SIG-M5 treated with dmso at 0.1 percent for 504 hours (cell line): ENCODE results near the gene HAND2.

Source experiments
- DNase-seq: peaks from one replicate; lab custom pipeline; 2025; ENCODE audit not compliant: unreplicated experiment; lab: John Stamatoyannopoulos, UW

HAND2 gene

DNA sequence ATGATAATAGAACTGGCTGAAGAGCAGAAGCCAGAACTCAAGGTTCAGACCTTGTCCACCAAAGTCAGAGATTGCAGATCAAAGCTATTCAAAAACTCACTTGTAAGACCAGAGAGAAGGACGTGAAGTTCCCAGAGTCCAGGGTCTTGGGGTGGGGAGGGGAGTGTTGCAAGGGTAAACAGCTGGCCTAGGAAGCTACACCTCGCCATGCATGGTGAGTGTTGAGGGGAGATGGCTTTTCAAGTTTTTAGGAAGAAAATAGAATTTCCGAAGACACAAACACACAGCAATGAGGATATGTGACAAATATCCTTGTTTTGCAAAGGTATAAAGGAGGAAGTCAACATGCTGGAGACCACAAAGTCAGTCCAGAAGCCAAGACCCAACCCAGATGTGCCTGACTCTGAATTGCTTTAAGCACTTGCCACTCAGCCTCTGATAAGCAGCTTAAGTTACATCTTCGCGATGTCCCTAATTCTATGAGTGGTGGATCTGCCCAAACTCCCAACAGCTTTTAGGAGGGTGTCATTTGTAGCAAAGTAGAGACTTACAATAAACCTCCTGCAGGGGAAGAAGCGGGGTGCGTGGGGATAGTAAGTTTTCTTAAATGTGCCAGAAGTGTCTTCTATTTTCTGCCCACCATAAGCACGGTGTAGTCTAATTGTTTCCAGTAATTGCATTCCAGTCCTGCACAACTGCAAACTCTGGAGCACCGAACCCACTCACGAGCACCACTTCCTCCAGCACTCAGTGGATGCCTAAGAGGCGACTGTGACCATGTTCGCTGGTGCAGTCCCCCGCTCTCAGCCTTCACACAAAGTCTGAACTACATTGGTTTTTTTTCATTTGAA lies 26.5 kb downstream of the HAND2 start:
- no peak for DNase-seq

DNA sequence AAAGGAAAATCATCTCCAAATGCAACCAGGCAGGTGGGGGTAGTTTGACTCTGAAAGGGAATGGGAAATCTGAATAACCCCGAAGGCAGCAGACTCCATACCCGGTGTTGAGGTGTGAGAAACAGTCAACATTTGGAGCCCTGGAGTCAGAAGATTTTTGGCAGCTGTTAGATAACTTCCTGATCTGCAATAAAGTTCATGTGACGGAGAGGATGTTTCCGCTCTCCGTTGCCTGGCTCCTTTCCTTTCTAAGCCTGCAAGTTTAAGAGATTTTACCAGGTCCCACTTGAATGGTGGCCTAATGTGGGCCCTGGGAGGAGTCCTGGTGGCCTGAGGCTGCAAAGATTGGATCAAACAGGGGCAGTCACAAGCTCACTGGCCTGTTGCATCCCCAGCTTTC lies 27.7 kb downstream of the HAND2 start:
- DNase-seq: no peak

DNA sequence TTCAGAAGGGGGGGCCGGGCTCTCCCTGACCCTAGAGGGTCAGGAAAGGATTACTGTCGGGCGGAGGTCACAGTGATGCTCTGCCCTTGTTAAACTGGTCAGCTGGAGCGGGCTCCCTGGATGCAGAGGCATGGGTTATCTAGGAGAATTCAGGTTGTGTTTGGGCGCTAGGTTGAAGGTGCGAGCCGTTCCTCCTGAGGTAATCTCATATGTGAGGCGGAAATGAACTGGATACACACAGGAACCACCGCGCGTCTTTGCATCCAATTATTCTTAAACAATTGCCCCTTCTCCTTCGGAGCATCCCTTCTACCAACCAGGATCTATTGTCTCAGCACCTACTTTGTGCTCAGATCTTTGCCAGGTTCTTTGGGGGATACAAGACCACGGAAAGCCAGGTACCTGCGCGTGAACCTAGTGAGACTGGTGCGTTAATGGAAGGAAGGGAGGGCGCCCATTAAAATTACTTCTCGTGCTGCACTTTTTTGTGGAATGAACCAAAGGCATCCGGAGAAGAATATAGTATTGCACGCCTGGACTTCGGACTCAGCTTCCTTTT lies 28.4 kb downstream of the HAND2 start:
- no peak for DNase-seq

DNA sequence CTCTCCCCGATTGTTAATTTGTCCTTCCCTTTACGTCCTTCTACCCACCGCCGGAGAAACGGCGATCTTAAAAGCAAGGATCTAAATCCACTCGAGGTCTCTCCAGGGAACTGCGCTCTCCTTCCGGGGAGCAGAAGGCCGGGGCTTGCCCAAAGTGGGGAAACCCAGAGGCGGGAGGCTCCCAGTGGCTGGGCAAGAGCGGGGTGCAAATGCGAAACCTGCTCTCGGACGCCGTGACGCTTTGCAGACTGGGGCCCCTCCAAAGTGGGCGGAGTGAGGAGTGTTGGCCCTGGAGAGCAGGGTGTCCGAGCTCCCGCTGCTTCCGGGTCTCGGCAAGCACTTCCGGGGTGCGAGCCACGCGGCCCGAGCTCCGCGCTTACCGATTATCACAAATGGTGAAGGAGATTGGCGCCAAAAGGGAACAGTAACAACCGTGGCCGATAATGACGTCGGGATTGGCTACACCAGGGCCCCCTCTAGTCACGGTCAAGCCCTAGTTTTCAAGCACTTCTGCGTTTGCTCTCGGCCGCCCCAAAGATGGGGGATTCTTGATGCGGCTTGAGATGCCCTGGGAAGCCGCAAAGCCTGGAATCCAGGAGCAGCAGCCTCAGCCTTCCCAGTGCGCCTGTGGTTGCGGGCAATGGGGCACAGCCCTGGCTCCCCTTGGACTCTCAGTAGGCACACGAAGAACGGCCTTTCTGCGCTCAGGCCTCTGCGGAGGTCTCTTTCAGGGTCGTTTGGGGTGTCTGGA lies 29.0 kb downstream of the HAND2 start:
- DNase-seq: no peak

DNA sequence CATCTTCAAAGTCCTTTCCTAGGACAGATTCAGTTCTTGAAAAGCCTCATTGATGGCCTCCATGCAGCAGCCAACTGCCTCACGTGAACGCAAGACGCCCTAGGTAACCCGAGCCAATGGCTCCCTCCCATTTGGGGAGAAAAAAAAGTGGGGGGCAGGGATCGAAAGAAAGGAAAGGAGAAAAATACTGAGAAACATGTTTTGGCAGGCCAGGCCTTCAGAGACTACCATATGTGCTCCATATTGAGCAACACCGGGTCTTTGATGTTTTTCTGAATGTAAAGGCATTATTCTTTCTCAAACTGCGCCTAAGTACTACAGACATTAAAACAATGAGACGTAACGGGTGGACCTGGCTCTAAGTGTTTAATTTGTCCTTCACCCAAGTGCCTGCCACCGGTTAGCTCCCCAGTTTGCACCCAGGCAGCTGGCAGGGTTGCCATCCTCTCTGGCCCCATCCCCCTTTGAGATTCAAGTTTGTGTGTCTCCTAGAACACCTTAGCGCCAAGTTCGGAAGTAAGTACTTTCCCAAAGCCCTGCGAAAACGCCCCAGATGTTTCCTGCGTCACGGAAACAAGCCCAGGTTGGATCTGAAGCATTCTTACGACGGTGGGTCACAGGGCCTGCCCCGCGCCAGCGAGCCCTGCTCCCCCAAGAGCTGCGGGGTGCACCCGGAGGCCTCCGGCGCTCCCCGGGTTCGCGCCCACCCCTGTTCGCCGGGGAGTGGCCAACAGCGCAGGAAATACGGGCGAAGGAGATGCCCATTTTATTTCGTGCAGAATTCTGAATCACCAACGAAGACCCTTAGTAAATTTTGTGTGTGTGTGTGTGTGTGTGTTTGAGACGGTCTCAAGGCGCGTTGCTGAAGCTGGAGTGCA lies 30.1 kb downstream of the HAND2 start:
- DNase-seq: no peak

DNA sequence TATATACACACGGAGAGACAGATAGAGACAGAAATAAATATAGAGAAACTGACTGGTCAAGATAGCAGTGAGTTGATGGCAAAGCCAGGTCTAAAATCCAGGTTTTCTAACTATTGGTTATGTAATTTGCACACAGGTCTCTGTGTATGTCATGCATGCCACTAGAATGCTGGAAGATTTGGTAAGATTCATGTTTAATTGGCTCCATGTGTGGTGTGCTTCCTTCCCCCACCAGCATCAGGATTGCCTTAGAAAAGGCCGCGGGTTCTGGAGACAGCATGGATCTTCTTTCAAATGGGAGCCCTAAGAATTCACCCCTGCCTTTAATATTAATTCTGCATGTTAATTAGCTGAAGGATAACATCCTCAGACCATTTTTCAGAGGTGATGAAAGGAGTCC lies 31.3 kb downstream of the HAND2 start:
- DNase-seq: no peak

DNA sequence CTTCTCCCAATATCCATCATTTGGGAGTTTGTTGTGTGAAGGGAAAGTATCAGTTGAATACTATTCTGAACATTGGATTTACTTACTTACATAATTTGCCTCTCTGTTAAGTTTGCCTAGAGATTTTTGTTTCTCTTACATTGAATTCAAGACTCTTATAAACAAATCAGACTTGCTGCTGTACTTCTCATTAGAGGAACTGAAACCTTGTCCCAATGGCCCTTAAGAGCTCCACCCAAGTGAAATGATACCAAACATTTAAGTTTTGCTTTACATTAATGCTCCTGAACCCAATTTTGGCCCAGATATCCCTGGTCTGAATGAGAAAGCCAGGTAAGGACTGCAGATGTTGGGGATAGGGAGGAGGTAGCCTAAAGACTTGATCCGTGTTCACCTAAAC lies 32.0 kb downstream of the HAND2 start:
- peak; percentile 19 for DNase-seq

DNA sequence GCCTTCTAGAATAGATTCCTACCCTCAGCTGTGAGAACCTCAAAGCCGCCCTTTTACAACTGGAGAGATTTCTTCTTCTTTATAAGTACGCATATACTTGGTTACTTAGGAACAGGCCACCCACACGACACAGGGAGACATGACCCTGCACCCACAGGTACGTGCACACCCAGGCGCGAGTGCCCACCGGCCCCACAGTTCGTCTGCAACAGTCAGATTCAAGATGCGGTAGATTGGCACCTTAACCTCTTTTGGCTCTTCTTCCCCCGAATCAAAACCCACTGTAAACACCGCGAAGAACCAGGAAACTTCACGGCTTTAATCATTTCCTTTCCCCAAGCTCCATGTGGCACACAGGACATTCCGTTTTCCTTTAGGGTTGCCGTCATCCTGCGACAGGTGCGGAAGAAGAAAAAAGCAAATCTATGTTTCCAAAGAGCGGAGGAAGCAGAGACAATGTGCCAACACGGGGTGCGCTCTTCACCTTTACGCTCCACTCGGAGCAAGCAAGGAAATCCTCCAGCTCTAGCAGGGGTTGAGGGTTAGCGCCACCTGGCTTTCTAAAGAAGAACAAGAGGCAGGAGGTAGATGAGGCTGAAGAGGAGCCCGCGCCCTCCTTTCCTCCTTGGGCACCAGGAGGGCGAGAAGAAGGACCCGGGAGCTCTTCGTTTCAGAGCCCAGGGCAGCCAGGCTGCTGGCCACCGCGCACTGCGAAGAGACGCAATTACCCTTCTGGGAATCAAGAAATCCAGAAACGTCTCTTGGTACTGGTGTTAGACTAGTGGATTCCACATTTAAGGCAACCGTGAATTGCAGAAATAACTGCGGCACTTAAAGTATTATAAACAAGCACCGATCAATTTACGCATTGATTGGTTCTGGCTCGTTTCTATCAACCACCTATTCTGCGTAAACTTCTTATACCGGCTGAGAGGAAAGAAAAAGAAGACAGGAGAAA lies 35.7 kb downstream of the HAND2 start:
- peak; percentile 75 for DNase-seq

DNA sequence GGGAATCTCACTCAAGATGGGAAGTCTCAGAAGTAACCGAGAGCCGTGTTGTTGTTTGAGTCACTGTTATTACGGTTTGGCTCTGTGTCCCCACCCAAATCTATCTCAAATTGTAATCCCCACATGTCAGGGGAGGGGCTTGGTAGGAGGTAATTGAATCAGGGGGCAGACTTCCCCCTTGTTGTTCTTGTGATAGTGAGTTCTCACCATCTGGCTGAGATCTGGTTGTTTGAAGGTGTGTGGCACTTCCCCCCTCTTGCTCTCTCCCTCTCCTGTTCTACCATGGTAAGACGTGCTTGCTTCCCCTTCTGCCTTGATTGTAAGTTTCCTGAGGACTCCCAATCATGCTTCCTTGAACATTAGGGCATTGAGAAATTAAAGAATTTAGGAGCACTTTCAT lies 37.0 kb downstream of the HAND2 start:
- DNase-seq: no peak

DNA sequence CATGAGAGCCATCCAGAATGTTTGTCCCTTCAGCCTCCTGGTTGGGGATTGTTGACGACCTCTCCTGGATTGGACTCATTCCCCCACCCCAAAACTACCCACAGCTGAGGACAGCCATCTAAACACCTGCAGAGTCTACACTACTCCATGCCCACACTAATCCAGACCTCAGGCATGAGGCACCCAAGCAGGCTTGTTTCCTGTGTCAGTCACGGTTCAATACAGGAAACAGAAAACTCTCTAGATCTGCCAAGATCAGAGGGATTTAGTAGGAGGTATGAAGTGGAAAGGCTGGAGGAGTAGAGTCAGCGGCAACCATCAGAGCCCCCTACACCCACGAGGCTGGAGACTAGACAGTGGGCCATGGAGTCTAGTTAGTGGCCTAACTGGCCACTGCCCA lies 37.7 kb downstream of the HAND2 start:
- DNase-seq: no peak

DNA sequence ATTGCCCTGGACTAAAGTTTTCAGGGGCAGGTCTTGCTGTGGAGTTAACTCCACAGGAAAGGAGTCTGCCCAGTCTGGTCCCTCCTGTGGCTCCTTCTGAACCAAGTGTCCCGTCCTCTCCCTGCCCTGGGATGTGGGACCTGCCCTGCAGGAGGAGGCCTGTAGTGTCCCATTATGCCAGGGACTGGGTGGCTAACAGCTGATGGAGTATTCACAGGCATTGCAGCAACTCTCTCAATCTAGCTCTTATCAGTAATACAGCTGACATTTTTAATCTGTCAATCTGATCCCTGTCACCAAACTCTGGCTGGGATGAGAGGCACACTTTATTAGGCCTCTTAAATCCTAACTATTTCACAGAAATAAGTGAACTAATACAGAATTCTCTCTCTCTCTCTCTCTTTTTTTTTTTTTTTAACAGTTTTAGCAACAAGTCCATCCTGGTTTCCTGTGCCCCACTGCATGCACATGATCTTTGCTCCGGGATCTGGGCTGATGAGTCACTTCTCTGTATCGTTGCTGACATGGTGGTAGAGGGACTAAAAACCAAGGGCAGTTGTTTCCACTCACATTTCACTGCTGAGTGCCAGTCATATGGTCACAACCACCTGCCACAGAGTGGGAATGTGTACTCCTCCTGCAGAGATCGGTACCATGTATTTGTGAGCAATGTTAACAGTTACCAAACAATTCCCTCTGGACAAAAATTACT lies 39.1 kb downstream of the HAND2 start:
- no peak for DNase-seq

DNA sequence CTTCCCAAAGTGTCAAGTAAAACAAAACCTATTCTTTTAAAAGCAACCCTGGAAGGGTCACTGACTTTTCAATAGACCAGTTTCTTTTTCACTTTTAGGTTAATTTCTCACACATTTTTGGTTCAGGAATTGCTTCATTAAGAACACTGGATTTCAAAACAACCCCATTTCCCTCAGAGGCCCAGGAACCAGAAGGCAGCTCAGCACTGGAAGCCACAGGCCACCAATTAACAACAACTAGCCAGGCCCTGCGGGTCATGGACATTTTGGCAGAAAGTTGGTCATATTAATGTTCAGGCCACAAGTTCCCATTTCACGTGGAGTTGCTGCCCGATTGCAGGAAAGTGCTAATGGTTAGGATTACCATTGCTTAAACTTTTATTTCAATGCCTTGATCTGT lies 39.8 kb downstream of the HAND2 start:
- peak; percentile 62 for DNase-seq

DNA sequence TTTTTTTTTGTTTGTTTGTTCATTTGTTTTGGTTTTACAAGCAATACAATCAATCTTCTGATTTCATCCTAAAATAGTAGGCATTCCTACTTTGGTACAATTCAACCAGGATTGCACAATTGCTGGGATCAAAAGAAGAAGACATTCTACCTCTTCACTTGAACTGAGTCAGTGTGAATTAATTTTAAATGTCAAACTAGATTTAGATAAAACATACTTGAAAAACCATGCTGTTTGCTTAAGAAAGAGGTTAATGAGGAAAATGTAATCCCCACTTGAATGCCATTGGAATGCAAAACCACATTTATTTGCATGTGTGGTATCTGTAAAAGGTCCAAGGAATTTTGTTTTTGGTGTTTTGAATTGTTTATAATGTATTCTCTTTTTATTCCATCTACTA lies 40.5 kb downstream of the HAND2 start:
- DNase-seq: no peak

DNA sequence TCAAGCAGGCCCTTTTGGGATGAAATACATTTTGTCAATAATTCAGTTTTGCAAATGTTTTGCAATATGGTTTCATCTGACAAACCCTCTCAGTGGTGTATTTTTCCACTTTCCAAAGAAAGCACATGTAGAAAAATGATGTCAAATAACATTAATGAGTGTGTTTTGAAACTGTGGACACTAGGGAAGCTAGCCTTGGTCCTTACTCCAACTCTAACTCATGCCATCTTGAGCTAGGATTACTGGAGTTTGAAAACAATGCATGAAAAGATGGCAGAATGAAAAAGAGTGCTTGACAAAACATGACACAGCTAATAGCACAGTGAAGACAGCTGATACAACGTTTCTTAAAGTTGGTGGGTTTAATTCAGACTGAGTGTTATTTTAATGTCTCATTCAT lies 41.4 kb downstream of the HAND2 start:
- no peak for DNase-seq

DNA sequence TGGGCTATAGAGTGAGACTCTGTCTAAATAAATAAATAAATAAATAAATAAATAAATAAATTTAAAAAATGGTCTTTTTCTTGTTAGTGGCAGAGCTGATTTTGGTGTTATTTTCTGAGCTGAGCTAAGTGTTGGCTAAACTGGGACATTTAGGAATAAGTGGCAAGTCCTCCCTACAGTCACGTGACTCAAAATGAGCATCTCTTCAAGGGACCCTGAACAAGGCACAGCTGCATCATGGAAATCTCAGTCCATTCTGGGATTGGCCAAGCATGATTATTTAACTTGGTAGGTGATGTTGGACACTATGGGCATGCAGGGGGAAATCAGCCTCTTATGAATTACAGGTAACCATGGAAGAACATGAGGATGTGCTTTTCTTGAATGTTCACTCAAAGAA lies 42.0 kb downstream of the HAND2 start:
- no peak for DNase-seq

DNA sequence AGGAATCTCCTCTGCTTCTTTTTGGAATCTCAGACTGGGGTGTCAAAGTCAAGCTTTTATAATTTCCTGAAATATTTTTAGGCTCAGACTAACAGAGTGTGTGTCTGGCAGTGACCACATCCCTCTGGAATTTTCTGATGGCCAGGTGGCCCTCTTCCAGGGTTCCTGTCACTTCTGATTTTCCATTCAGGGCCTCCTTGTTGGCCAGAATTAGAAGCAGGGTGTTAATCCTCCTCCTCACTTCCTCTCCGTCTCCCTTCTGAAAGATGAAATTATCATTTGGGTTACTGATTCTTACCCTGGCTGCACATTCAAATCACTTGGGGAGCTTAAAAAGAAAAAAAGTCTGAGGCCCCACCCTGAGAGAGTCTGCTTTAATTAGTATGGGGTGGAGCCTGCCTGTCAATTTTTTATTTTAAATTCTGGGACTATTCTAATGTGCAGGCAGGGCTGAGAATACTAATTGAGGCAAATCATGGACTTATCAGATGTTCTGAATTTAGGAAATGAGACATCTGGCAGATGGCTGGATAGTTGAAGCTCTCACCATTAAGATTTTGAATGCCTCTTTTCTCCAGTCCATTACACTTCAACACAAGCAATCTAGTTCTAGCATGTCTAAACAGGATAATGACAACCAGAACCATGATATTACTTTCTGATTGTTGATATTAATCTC lies 43.2 kb downstream of the HAND2 start:
- DNase-seq: no peak

DNA sequence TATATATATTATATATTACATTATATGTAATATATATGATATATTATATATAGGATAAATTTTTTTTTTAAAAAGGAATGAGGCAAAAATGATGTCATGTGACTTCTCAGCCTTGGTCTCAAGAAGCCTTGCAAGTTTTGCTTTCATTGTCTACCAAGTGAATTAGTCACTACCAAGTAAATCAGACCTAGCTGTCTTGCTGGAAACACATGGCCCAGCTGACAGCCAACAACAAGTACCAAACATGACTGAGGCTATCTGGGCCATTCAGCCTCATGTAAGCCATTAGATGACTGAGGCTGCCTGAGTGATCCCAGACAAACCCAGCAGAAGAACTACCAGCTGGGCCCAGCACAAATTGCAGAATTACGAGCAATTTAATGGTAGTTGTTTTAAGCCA lies 44.9 kb downstream of the HAND2 start:
- no peak for DNase-seq

DNA sequence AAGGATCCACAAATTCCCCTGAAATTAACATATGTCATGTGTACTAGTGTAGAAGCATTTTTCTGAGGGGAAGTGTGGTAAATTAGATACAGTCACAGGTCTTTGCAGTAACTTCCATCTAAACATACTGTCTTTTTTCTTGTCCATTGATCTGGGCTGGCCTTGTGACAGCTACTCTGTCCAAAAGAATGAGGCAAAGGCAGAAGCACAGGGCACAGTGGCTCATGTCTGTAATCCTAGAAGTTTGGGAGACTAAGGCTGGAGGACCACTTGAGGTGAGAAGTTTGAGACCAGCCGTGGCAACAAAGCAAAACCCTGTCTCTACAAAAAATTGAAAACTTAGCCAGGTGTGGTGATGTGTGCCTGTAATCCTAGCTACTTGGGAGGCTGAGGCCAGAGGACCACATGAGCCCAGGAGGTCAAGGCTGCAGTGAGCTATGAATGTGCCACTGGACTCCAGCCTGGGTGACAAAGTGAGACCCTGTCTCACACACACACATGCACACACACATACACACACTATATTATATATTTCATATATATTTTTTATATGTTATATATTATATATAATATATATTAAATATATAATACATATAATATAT lies 47.6 kb downstream of the HAND2 start:
- no peak for DNase-seq

DNA sequence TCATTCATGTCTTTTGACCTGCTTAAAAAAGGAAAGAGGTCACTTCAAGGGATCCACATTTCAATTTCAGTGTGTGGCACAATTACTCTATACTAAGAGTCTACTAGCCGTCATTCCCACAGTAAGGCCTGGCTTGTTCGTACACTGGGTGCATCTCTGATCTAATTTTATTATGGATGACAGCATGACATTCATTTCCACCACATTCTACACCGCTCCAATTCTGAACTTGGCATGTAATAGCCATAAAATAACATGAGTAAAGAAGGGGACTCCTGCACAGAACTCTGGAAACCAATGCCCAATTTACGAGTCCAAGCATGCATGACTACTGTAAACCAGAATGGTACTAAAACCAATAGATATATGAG lies 51.1 kb downstream of the HAND2 start:
- no peak for DNase-seq
